Measurements from ENCODE around the gene PLLP.

The PLLP gene

GRCh38 chr16:57307365-57307764, 22.9 kb upstream of the PLLP start:
- no peak for TF ChIP-seq CTCF (IDR thresholded peaks at IDR 0.05)

GRCh38 chr16:57306676-57307341, 22.3 kb upstream of the PLLP start:
- TF ChIP-seq CTCF (IDR thresholded peaks at IDR 0.05): no peak

DNA sequence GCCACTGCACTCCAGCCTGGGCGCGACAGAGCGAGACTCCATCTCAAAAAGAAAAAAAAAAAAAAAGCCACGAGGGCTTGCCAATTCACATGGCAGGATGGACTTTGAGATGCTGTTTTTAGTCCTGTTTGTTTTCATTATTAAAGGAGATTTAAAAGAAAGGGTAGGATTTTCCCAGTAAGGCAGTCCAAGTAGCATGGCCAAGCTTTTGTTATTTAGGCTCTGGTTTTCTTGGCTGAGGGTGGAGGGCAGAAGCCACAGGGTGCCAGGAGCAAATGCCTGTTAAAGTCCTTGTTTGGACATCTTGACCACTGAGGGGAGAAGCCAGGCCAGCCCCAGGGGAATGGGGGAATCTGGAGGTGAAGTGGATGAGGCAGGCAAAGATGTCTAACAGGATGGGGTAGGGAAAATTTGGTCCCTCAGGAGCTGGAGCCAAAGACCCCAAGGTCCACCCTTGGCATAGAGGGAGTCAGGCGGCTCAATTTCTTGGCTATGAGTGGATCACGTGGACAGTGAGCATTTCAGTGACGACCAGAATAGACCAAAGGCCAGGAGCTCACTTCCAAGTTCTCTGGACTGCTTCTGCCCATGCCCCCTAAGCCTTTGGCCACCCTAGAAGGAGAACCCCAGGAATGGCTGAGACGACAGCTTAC, 20.8 kb upstream of the PLLP start:
- TF ChIP-seq CTCF (IDR thresholded peaks at IDR 0.05): no peak

GRCh38 chr16:57304169-57305061, 19.9 kb upstream of the PLLP start:
- no peak for TF ChIP-seq CTCF (IDR thresholded peaks at IDR 0.05)

DNA sequence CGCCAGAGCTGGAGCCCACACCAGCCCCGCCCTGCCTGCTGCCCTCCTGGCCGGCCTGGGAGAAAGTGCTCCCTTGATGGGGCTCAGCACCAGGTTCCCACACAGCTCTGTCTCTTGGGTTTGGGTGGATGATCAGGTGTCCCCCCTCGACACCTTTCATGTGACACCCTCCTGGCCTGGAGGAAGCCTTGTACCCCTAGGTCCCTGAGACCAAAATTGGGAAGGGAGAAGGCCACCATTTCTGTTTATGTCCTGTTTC, 19.4 kb upstream of the PLLP start:
- no peak for TF ChIP-seq CTCF (IDR thresholded peaks at IDR 0.05)

DNA sequence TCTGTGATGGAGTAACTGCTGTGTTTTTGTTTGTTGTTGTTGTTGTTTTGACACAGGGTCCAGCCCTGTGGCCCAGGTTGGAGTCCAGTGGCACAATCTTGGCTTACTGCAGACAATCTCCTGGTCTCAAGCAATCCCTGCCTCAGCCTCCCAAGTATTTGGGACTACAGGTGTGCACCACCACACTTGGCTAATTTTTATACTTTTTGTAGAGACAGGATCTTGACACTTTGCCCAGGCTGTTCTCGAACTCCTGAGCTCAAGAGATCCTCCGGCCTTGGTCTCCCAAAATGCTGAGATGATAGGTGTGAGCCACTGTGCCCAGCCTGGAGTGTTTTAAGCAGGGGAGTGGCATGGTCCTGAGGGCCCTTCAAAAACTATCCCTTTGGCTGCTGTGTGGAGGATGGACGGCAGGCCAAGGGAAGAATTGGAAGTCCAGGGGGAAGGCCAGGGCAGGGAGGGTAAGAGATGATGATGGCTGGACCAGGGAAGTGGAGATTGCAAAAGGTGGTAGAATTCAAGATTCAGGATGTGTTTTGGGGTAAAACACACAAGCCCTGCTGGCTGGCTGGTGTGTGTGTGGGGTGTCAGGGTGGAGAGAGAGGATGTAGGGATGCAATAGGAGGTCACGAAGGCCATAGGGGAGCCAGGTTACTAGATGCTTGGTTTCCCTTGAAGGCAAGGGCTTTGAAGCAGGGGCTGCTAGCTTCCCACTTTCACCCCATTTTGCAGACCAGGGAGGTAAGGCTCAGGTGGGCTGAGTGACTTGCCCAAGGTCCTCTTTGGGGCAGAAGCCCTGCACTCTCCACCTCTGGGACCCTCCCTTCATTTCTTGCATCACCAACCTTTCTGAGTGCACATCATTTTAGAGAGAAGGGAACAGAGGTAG, 18.8 kb upstream of the PLLP start:
- no peak for TF ChIP-seq CTCF (IDR thresholded peaks at IDR 0.05)
